Ectodermal cell (in vitro differentiated cells): ENCODE data around the gene ABCB4.
"Not testable (repeated sequence)": the region's sequence is repeated elsewhere in the genome, so short reads cannot be mapped to it uniquely, and the experiment has no call there.

Experiments used
- H3K27ac ChIP-seq: 2 replicates; pipeline ENCODE4 v1.7.0; 2013; ENCODE audit warnings: mild to moderate bottlenecking, low read depth, low read length; ENCODE audit not compliant: insufficient read depth, poor library complexity, severe bottlenecking
- H3K27me3 ChIP-seq: 2 replicates; pipeline ENCODE4 v1.7.0; 2013; ENCODE audit warnings: mild to moderate bottlenecking, low read length; ENCODE audit not compliant: insufficient read depth, control insufficient read depth, poor library complexity, severe bottlenecking
- H3K36me3 ChIP-seq: one replicate; pipeline ENCODE4 v1.7.0; 2013; ENCODE audit warnings: low read length; ENCODE audit not compliant: control insufficient read depth, insufficient read depth
- H3K4me1 ChIP-seq: one replicate; pipeline ENCODE4 v1.7.0; 2013; ENCODE audit warnings: low read length; ENCODE audit not compliant: control insufficient read depth, insufficient read depth
- H3K4me3 ChIP-seq: 2 replicates; pipeline ENCODE4 v1.7.0; 2013; ENCODE audit warnings: low read depth, low read length, control low read depth; ENCODE audit not compliant: insufficient read depth
- H3K9me3 ChIP-seq: 2 replicates; pipeline ENCODE4 v1.7.0; 2013; ENCODE audit warnings: mild to moderate bottlenecking, low read length, moderate library complexity; ENCODE audit not compliant: control insufficient read depth
- WGBS, 2 experiments: methylation state at CpG; one replicate each; pipeline ENCODE4 v1.1.7; 2013; ENCODE audit warnings: missing lambda C conversion rate in 2 of 2; 5-methylcytosine and 5-hydroxymethylcytosine counted together

Gene ABCB4

GRCh38 chr7:87480386-87480785 lies 4.9 kb upstream of the ABCB4 start:
- H3K4me1 ChIP-seq, result no peaks in the 10 kb centered on the region
- no peak overlapping the region for H3K4me3 ChIP-seq
- peaks cover 20% of the 10 kb centered on the region for H3K27me3 ChIP-seq
- 85 to 91% methylated on average over 2 of the region's 2 CpGs for WGBS, 2 experiments
- no peaks in the 10 kb centered on the region for H3K9me3 ChIP-seq
- H3K27ac ChIP-seq, result no peak overlapping the region
- H3K36me3 ChIP-seq, result no peaks in the 10 kb centered on the region

GRCh38 chr7:87479951-87480350 lies 4.5 kb upstream of the ABCB4 start:
- H3K4me1 ChIP-seq, result peaks cover 2% of the 10 kb centered on the region
- 93 to 94% methylated on average over 2 of the region's 2 CpGs for WGBS, 2 experiments
- no peak overlapping the region for H3K27ac ChIP-seq
- no peaks in the 10 kb centered on the region for H3K36me3 ChIP-seq
- H3K4me3 ChIP-seq, result no peak overlapping the region
- peaks cover 25% of the 10 kb centered on the region for H3K27me3 ChIP-seq
- H3K9me3 ChIP-seq, result no peaks in the 10 kb centered on the region

GRCh38 chr7:87476179-87476557 lies 688 bp upstream of the ABCB4 start:
- H3K4me3 ChIP-seq, result no peak overlapping the region
- WGBS, 2 experiments, result 78% methylated on average over 8 of the region's 8 CpGs

GRCh38 chr7:87474533-87475358 lies 734 bp downstream of the ABCB4 start:
- no peaks in the 10 kb centered on the region for H3K36me3 ChIP-seq
- H3K27me3 ChIP-seq, result peaks cover 46% of the 10 kb centered on the region
- peak overlapping the region; percentile 38 for H3K4me3 ChIP-seq
- no peak overlapping the region for H3K27ac ChIP-seq
- WGBS, 2 experiments, result 36 to 41% methylated on average over 12 of the region's 14 CpGs
- peaks cover 10% of the 10 kb centered on the region for H3K4me1 ChIP-seq
- no peaks in the 10 kb centered on the region for H3K9me3 ChIP-seq

More at GRCh38 chr7:87476179-87476557, 688 bp upstream of the ABCB4 start:
- Histone ChIP-seq H3K4me1 (peaks cover 10% of the 10 kb centered on the region), H3K27me3 (peaks cover 46% of the 10 kb centered on the region), H3K9me3 (no peaks in the 10 kb centered on the region), H3K27ac (no peak overlapping the region), H3K36me3 (no peaks in the 10 kb centered on the region)

GRCh38 chr7:87473986-87474385 lies 1.5 kb downstream of the ABCB4 start:
- Histone ChIP-seq H3K9me3 (no peaks in the 10 kb centered on the region), H3K4me3 (no peak overlapping the region), H3K27ac (no peak overlapping the region), H3K27me3 (peaks cover 46% of the 10 kb centered on the region), H3K36me3 (no peaks in the 10 kb centered on the region), H3K4me1 (peaks cover 10% of the 10 kb centered on the region)
- 85 to 95% methylated on average over 1 to 2 of the region's 2 CpGs for WGBS, 2 experiments

- H3K4me3 ChIP-seq, result no peak overlapping the region
- H3K36me3 ChIP-seq, result no peaks in the 10 kb centered on the region
- 83 to 85% methylated on average over 2 of the region's 2 CpGs for WGBS, 2 experiments
- H3K4me1 ChIP-seq, result peaks cover 10% of the 10 kb centered on the region
- peaks cover 46% of the 10 kb centered on the region for H3K27me3 ChIP-seq
- H3K9me3 ChIP-seq, result no peaks in the 10 kb centered on the region
- no peak overlapping the region for H3K27ac ChIP-seq
Measured at GRCh38 chr7:87473192-87473591, 2.3 kb downstream of the ABCB4 start.

GRCh38 chr7:87471473-87471872 lies 4.0 kb downstream of the ABCB4 start:
- H3K4me1 ChIP-seq, result peaks cover 10% of the 10 kb centered on the region

GRCh38 chr7:87469204-87469603 lies 6.3 kb downstream of the ABCB4 start:
- H3K36me3 ChIP-seq, H3K4me3 ChIP-seq, H3K4me1 ChIP-seq, H3K9me3 ChIP-seq, H3K27ac ChIP-seq: not testable (repeated sequence)
- H3K27me3 ChIP-seq, result peaks cover 13% of the 10 kb centered on the region

More at GRCh38 chr7:87471473-87471872, 4.0 kb downstream of the ABCB4 start:
- Histone ChIP-seq H3K27me3 (peaks cover 36% of the 10 kb centered on the region), H3K9me3 (no peaks in the 10 kb centered on the region), H3K36me3 (no peaks in the 10 kb centered on the region), H3K27ac (no peak overlapping the region), H3K4me3 (no peak overlapping the region)
- WGBS, 2 experiments, result 83 to 97% methylated on average over 2 of the region's 2 CpGs

GRCh38 chr7:87465534-87465880 lies 10.0 kb downstream of the ABCB4 start:
- not testable (repeated sequence) for H3K4me3 ChIP-seq, H3K9me3 ChIP-seq, H3K4me1 ChIP-seq, H3K27ac ChIP-seq, H3K36me3 ChIP-seq, H3K27me3 ChIP-seq
- WGBS, 2 experiments, result 79 to 83% methylated on average over 6 of the region's 7 CpGs

- 69 to 70% methylated on average over 16 of the region's 16 CpGs for WGBS, 2 experiments
- not testable (repeated sequence) for H3K9me3 ChIP-seq, H3K4me1 ChIP-seq, H3K36me3 ChIP-seq, H3K4me3 ChIP-seq, H3K27ac ChIP-seq, H3K27me3 ChIP-seq
Measured at GRCh38 chr7:87464830-87465533, 10.5 kb downstream of the ABCB4 start.
